DMS114 treated with DMSO at 0.1 percent for 48 hours (cell line): ENCODE data around the gene LIPE.

ENCODE experiments used
- DNase-seq: peaks from one replicate; lab custom pipeline; 2025; ENCODE audit not compliant: unreplicated experiment; lab: John Stamatoyannopoulos, UW

LIPE gene

DNA sequence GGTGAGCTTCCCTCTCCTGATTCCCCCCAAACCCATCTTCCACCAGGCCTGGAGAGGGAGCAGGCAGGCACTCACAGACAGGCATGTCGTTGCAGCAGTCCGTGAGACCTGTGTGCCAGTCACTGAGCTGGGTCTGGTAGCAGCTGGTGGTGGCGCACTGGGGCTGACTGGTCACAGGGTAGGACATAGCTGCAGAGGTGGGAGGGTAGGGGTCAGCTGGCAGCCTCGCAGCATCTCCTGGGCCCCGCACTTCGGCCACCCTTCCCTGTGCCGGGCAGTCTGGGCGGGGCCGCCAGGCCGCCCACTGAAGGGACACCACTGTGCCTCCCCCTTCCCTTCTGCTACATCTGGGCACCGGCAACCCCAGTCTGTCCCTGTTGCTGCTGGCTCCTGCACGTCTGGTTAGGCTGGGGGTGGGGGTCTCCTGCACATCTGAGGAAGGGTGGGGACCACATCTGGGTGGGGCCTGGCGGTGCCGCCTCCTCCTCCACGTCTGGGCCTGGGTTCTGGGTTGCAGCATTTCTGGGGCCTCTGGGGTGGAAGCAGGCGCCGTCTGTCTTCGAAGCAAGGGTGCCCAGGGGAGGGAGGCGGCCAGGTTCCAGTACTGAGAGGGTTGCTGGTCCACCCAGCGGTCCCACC is 38.2 kb downstream of the LIPE start:
- no peak for DNase-seq

DNA sequence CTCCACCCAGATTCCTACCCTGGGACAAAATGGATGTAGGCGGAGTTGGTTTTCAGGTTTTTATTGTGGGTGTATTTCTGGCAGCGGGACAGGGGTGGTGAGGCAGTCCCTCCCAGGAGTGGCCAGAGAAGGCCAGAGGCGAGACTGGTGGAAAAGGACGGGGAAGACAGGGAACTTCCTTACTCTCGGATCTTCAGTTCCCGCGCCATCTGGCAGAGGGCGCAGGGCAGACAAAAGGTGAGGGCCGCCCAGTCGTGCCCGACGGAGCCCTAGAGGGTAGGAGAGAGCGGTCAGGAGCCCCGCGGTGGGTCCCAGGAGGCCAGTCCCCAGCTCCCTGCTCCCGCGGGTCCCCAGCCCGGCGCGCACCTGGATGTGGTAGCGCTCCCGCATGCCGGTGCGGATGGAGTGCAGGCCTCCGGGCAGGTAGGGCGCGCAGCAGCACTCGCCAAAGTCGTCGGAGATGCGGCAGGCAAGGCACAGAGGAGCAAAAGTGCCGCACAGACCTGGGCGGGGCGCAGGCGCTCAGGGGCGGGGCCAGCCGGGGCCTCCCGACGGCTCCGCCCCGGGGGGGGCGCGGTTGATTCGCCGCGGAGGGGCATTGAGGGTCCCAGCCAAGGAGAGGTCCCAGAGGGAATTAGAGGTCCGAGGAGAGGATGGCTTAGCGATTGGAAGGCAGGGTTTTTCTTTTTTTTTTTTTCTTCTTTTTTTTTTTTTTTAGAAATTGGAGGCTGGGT is 40.0 kb downstream of the LIPE start:
- peak; percentile 73 for DNase-seq

DNA sequence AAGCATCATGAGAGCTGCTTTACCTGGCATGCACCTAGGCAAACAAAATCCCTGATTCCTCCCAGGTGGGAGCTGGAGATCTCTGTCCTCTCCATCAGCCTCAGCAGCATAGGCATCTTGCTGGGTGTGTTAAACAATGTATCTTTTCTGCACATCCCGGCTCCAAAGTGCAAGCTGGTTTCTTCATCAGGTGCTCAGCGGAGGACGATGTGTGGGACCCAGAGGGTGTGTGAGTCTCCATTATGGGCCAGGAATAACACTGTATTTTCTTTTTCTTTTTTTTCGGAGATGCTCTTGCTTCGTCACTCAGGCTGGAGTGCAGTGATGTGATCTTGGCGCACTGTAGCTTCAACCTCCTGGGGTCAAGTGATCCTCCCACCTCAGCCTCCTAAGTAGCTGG is 47.0 kb downstream of the LIPE start:
- no peak for DNase-seq

DNA sequence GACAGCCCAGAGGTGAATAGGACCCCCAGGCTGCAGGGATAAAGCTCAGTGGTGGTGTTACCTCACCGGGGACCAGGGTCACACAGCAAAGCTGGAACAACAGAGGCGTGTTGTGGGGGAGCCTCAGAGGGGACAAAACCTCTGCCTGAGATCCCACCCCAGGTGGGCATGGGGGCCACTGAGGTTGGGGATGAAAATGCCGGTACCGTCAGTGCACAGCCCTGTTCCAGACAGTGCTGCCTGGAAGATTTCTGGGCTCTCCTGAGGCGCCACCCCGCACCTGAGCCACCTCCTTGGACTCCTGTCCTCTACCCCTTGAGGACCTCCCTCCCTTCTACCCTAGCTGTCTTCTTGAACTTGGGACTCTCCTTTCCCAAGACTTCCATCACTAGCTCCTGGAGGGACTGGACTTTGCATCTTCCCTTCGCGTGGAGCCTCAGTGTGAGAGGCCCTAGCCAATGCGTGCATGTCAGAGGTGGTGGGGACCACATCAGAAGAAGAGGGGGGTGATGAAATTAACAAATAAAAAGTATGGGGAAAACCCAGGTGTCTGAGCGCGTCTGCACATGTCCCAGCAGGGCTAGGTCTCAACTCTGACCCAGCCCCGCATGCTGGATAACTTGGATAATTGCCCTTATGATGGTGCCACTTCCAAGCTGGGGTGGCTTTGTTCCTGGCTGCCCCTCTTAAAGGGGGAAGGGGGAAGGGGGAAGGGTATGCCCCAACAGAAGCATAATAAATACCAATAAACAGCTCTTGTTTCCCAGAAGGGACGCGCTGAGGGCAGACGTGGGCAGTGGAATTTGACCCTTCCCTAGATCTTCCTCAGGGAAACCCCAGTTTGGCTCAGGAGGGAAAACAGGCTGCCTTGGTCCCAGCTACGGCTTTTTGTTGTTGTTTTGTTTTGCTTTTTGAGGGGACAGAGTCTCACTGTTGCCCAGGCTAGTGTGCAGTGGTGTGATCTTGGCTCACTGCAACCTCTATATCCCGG is 48.7 kb downstream of the LIPE start:
- no peak for DNase-seq

DNA sequence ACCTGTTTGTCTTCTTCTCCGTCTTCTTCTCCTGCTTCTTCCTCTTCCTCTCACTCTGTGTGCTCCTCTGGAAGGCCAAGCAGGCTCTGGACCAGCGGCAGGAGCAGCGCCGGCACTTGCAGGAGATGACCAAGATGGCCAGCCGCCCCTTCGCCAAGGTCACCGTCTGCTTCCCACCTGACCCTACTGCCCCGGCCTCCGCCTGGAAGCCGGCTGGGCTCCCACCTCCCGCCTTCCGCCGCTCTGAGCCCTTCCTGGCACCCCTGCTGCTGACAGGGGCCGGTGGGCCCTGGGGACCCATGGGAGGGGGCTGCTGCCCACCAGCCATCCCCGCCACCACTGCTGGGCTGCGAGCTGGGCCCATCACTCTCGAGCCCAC is 51.0 kb downstream of the LIPE start:
- DNase-seq, result no peak

DNA sequence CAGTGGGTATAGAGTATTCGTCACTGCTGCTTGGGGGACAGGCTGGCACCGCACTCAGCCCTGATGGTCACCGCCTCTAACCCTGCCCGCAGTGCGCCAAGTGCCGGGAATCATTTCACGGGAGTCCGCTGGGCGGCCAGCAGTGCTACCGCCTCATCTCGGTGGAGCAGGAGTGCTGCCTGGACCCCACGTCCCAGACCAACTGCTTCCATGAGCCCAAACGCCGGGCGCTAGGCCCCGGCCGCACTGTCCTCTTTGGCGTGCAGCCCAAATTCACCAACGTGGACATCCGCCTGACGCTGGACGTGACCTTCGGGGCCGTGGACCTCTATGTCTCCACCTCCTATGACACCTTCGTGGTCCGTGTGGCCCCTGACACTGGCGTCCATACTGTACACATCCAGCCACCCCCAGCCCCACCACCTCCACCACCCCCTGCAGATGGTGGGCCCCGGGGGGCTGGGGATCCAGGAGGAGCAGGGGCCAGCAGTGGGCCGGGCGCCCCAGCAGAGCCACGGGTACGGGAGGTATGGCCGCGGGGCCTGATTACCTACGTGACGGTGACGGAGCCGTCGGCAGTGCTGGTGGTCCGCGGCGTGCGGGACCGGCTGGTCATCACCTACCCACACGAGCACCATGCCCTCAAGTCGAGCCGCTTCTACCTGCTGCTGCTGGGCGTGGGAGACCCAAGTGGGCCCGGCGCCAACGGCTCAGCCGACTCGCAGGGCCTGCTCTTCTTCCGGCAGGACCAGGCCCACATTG is 51.6 kb downstream of the LIPE start:
- DNase-seq, result no peak

DNA sequence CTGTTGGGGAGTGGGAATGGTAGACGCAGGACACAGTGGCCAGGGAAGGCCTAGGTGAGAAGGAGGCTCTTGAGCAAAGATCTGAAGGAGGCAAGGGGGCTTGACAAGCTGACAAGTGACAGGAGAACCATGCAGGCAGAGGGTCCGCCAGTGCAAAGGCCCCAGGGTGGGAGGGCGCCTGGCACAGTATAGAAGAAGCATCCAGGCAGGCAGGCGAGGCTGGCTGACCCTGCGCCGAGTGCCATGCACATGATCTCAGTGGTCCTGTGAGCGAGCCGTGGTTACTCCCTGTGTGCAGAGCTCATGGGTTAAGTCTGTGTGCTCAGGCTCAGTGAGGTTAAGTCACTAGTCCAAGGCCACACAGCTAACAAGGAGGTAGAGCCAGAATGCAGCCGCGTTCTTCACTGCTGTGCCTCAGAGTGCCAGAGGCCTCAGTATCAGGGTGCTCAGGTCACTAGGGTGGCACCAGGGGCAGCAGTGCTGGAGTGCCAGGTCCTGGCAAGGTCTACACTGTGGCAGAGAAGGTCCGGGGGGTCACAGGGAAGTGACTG is 52.3 kb downstream of the LIPE start:
- no peak for DNase-seq

DNA sequence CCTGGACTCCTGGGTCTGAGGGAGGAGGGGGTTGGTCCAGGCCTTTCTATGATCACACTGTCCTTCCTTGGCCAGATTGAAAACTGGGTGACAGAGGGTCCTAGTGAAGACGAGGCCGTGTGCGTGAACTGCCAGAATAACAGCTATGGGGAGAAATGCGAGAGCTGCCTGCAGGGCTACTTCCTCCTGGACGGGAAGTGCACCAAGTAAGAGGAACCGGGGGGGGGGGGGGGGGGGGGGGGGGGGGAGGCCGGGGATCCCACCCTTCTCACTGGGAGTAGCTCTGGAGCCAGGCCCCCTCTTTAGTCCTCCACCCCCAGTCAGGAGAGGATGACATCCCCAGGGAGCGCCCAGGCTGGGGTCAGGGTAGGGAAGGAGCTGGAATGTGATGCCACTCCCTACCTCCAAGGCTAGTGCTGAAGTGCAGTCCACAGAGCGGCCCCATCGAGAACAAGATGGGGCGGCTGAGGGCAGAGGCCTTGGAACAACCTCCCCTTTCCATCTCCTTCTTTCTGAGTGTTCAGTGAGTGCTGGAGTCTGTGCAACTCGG is 56.5 kb downstream of the LIPE start:
- no peak for DNase-seq

DNA sequence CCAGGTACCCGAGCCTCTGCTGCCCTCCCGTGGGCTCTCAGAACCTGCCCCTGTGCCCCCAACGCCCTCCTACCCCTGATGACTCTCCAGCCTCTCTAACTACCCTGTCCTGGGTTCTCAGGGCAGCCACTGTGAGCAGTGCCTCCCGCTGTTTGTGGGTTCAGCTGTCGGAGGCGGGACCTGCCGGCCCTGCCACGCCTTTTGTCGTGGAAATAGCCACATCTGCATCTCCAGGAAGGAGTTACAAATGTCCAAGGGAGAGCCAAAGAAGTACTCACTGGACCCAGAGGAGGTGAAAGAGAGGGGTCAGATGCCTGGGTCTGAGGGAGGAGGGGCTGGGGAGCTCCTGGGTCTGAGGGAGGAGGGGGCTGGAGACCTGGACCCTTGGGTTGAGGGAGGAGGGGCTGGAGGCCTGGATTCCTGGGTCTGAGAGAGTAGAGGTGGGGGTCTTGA is 57.1 kb downstream of the LIPE start:
- no peak for DNase-seq

DNA sequence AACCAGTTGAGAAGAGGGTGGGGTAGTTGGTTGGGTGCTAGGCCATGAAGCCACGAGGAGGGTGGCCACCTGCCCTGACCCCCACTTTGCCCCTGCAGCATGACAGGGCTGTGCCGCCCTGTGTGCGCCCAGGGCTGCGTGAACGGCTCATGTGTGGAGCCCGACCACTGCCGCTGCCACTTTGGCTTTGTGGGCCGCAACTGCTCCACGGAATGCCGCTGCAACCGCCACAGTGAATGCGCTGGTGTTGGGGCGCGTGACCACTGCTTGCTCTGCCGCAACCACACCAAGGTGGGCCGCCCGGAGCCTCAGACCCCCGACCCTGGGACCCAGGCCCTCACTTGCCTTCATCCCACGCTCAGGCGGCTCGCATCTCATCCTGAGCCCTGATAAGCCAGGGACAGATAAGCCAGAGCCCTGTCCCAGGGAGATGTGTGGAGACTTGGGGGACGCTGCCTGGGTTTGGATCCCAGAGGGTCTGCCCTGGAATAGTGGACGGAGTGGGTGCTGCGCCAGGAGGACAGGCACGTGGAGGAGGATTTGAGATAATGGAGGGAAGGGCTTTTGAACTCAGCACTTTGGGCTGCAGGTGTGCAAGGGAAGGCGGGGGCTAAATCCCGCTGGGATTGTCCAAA is 57.6 kb downstream of the LIPE start:
- no peak for DNase-seq

DNA sequence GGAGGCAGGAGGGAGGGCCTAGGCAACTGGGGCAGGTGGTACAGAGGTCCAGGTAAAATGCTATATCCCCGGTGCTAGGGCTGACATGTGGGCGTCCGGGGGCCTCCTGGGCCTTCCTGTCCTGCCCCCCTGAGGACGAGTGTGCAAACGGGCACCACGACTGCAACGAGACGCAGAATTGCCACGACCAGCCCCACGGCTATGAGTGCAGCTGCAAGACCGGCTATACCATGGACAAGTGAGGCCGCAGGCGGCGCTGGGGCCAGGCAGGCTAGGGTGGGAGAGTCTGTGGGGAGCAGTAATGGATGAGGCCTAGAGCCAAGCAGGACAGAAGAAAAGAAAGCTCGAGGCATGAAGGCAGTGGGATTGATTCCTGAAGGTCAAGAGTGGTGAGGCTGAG is 58.4 kb downstream of the LIPE start:
- DNase-seq, result no peak

DNA sequence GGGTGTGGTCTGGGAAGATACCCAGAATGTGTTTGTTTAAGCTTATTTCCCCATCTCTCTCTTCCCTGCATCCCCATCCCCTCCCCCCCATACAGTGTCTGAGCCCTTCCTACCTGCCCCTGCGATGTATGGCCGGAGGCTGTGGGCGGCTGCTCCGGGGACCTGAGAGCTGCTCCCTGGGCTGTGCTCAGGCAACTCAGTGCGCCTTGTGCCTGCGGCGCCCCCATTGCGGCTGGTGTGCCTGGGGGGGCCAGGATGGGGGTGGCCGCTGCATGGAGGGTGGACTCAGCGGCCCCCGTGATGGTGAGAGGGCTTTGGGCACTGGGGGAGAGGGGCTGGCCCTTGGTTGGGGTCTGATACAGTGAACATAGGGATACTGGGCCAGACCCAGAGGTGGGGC is 58.8 kb downstream of the LIPE start:
- DNase-seq, result no peak

DNA sequence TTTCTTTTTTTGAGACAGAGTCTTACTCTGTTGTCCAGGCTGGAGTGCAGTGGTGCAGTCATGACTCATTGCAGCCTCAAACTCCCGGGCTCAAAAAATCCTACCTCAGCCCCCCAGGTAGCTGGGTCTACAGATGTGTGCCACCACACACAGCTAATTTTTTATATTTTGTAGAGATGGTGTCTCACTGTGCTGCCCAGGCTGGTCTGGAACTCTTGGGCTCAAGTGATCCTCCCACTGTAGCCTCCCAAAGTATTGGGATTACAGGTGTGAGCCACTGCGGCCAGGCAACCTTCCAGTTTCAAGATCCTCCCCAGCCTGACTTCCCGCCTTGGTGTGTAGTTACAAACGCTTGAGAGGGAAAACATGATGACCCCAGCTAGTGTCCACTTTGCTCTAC is 59.3 kb downstream of the LIPE start:
- no peak for DNase-seq

DNA sequence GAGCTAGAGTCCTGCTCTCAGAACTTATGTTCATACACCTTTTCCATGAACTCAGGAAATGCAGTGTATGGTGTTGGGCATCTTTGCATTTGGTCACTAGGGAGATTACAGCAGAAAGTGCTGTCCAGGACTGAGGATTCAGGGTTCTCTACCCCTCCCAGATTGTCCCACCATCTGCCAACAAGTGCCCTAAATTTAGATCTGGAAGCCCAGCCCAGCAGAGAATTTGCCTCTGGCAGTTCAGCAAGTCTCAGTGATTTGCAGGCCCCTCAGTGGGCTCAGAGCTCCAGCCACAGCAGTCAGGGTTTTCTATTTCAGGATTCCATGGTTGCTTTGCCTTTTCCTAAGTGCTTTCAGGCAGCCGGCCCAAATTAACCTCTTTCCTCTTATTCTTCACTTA is 60.5 kb downstream of the LIPE start:
- DNase-seq, result no peak

DNA sequence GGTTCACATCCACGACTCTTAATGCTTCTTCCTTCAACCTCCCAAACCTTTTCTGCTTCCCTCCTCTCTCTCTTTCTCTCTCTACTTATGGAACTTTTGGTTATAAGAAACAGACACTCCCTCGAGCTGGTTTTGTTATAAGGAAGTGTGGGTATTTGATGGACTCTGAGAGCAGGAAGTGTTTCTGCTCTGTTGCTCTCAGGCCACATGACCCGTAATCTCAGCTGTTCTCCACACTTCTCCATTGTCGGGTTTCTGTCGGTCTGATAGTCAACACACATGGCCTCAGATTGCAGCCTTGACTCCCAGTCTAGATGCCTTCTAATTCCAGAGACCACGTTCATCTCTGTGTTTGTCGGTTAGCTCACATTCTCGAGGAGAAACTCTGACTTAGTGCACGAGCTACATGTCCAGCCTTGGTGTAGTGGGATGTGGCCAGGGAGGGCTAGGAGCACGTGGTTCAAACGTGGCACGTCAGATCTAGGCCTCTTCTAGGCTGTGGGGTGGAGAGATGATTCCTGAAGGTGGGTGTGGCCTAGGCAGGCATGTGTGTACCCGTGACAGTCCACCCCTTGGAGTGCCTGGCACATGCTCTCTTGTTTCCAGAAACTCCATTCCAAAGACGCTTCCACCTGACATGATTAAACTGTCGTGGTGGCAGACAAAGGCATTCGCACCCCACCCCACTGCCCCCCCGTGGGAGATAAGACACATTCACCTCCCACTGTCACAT is 63.4 kb downstream of the LIPE start:
- DNase-seq, result no peak

DNA sequence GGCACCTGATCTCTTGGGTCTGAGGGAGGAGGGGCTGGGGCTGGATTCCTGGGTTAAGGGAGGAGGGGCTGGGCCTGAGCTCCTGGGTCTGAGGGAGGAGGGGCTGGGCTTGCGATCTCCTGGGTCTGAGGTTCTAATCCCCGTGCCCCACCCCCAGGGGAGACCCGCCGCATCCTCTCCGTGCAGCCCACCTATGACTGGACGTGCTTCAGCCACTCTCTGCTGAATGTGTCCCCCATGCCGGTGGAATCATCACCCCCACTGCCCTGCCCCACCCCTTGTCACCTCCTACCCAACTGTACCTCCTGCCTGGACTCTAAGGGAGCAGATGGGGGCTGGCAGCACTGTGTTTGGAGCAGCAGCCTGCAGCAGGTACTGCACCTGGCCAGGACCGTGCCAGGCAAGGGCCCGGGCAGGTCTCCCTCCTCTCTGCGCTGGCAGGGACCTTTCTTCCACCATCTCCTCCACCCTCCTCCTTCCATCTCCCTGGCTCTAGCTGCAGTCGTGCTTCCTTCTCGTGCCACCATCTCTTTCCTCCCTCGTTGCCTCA is 64.2 kb downstream of the LIPE start:
- DNase-seq, result no peak

DNA sequence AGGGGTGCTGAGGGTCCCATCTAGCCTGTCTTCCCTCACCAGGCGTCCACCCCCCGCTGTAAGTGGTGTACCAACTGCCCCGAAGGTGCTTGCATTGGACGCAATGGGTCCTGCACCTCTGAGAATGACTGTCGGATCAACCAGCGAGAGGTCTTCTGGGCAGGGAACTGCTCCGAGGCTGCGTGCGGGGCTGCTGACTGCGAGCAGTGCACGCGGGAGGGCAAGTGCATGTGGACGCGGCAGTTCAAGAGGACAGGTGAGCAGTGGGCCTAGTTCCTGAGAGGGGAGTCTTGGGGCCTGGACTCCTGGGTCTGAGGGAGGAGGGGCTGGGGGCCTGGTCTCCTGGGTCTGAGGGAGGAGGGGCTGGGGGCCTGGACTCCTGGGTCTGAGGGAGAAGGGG is 64.8 kb downstream of the LIPE start:
- no peak for DNase-seq

DNA sequence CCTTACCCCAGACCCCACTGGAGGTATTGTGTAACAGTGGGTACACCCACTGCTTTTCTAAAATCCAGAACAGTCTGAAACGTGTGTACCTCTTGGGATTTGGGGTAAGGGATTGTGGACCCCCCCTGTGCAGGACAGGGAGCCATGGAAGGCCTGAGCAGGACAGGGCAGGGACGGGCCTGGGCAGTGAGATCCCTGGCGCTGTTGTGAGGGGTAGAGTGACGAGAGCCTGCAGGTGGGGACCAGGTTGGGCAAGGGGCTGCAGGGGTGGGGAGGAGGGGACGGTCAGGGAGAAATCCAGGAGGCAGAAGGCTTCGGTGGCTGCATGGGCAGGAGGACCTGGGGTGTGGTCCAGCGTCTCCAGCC is 65.7 kb downstream of the LIPE start:
- DNase-seq, result no peak
